Lower leg skin (tissue), 3 donors: ENCODE results near the gene MGST3.

Experiments
- POLR2A ChIP-seq, 2 donors: fragments of 450-650 bp; IDR thresholded peaks; one replicate each; pipeline ENCODE4 v1.6.1; 2016 to 2017; ENCODE audit warnings: antibody characterized with exemption in 2 of 2, mild to moderate bottlenecking in 1 of 2, moderate library complexity in 1 of 2
- TF ChIP-seq, protein P1 (sequence below), 3 donors: fragments of 450-650 bp; IDR thresholded peaks; one replicate each; pipeline ENCODE4 v1.5.1; 2016; ENCODE audit warnings: antibody characterized with exemption in 3 of 3, mild to moderate bottlenecking in 3 of 3, moderate library complexity in 2 of 3

DNA sequence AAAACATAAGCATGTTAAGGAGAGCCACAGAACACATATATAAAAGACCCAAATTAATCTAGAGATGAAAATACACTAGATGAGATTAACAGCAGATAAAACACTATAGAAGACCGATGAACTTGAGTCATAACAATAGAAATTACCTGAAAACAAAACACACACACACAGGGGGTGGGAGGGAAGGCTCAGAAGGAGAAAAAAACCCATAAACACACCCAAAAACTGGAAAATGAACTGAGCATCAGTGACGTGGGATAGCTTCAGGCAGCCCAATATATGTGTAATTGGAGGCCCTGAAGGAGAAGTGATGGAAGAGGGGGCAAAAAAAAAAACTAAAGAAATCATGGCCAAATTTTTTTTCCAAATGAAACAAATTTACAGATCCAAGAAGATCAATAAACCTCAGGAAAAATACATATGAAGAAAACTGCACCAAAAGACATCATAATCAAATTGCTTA, 56.0 kb downstream of the MGST3 start:
- TF ChIP-seq, protein P1, sequence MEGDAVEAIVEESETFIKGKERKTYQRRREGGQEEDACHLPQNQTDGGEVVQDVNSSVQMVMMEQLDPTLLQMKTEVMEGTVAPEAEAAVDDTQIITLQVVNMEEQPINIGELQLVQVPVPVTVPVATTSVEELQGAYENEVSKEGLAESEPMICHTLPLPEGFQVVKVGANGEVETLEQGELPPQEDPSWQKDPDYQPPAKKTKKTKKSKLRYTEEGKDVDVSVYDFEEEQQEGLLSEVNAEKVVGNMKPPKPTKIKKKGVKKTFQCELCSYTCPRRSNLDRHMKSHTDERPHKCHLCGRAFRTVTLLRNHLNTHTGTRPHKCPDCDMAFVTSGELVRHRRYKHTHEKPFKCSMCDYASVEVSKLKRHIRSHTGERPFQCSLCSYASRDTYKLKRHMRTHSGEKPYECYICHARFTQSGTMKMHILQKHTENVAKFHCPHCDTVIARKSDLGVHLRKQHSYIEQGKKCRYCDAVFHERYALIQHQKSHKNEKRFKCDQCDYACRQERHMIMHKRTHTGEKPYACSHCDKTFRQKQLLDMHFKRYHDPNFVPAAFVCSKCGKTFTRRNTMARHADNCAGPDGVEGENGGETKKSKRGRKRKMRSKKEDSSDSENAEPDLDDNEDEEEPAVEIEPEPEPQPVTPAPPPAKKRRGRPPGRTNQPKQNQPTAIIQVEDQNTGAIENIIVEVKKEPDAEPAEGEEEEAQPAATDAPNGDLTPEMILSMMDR (IDR thresholded peaks at IDR 0.05) = no peak
- TF ChIP-seq POLR2A (IDR thresholded peaks at IDR 0.05) = no peak
